OCI-LY7 (cell line): ENCODE data around the gene ACSS2. TPM values are rescaled to one million over a fixed set of nuclear protein-coding genes. Genes with fewer than 3 reads are reported as not detected.
"Not testable (repeated sequence)": the region's sequence is repeated elsewhere in the genome, so short reads cannot be mapped to it uniquely, and the experiment has no call there.

Experiments
- BruUV-seq: library from RNA; stranded (reverse); fragments of 400-500 nt; replicated peaks from 2 replicates; lab custom pipeline; 2021; lab: Mats Ljungman, UMichigan
- CTCF ChIA-PET: fragments of 300-600 bp; sonication (Branson Sonifier 250); formaldehyde crosslinking; loops from one replicate; lab custom pipeline; 2022; ENCODE audit warnings: antibody characterized with exemption; ENCODE audit not compliant: unreplicated experiment; lab: Charles Lee
- POLR2A ChIA-PET: fragments of 300-600 bp; sonication (Branson Sonifier 250); formaldehyde crosslinking; loops from one replicate; lab custom pipeline; 2022; ENCODE audit warnings: antibody characterized with exemption; lab: Charles Lee
- DNase-seq: peaks from one replicate; pipeline ENCODE4 v3.0.0-alpha.2; 2015; ENCODE audit warnings: low spot score
- H2AFZ ChIP-seq: fragments of 200-600 bp; sonication (generic), shearing (Covaris generic); 2 replicates; pipeline ENCODE4 v1.6.1; 2014; ENCODE audit warnings: mild to moderate bottlenecking, antibody characterized with exemption, low read length, moderate library complexity
- H3K27ac ChIP-seq: fragments of 200-600 bp; sonication (generic); 2 replicates; pipeline ENCODE4 v1.5.1; 2014; ENCODE audit warnings: mixed run types, low read depth, mild to moderate bottlenecking, moderate library complexity, low read length, inconsistent platforms; ENCODE audit not compliant: poor library complexity, severe bottlenecking
- H3K36me3 ChIP-seq: fragments of 200-600 bp; sonication (generic); 2 replicates; pipeline ENCODE4 v1.6.1; 2014; ENCODE audit warnings: mild to moderate bottlenecking, antibody characterized with exemption, low read length, moderate library complexity, mixed read lengths; ENCODE audit not compliant: insufficient read depth
- H3K4me1 ChIP-seq: fragments of 200-600 bp; sonication (generic); 2 replicates; pipeline ENCODE4 v1.5.1; 2014; ENCODE audit warnings: mild to moderate bottlenecking, low read length; ENCODE audit not compliant: insufficient read depth, poor library complexity, severe bottlenecking
- H3K4me2 ChIP-seq: fragments of 200-600 bp; sonication (generic); 2 replicates; pipeline ENCODE4 v1.6.1; 2014; ENCODE audit warnings: mild to moderate bottlenecking, low read length
- H3K4me3 ChIP-seq: fragments of 200-600 bp; sonication (generic); 2 replicates; pipeline ENCODE4 v1.5.1; 2014; ENCODE audit warnings: mild to moderate bottlenecking, low read depth, low read length; ENCODE audit not compliant: poor library complexity, severe bottlenecking
- H3K79me2 ChIP-seq: fragments of 200-600 bp; sonication (generic); 2 replicates; pipeline ENCODE4 v1.6.1; 2016; ENCODE audit warnings: low read depth, mild to moderate bottlenecking, low read length, moderate library complexity, mixed read lengths; ENCODE audit not compliant: insufficient read depth
- H3K9me2 ChIP-seq: fragments of 200-600 bp; sonication (generic); 2 replicates; pipeline ENCODE4 v1.6.1; 2016; ENCODE audit warnings: mild to moderate bottlenecking, low read length, mixed read lengths; ENCODE audit not compliant: insufficient read depth
- H3K9me3 ChIP-seq: fragments of 200-600 bp; sonication (generic); 2 replicates; pipeline ENCODE4 v1.6.1; 2014; ENCODE audit warnings: mild to moderate bottlenecking, mixed run types, low read length, mixed read lengths
- H4K20me1 ChIP-seq: fragments of 200-600 bp; sonication (generic); 2 replicates; pipeline ENCODE4 v1.6.1; 2014; ENCODE audit warnings: mild to moderate bottlenecking, antibody characterized with exemption, low read length, moderate library complexity, mixed read lengths; ENCODE audit not compliant: insufficient read depth
- CTCF ChIP-seq: fragments of 200-600 bp; sonication (generic); conservative IDR thresholded peaks from 2 replicates; pipeline ENCODE4 v1.5.1; 2014; ENCODE audit warnings: mild to moderate bottlenecking, antibody characterized with exemption, low read length, moderate library complexity, mixed read lengths
- EZH2phosphoT487 ChIP-seq: fragments of 200-600 bp; sonication (generic); IDR thresholded peaks from 2 replicates; pipeline ENCODE4 v1.6.1; 2018; ENCODE audit warnings: low read depth, borderline replicate concordance, mild to moderate bottlenecking, mixed run types, antibody characterized with exemption, low read length, moderate library complexity, mixed read lengths
- intact Hi-C: fragments of 100-400 bp; cut with micrococcal nuclease; formaldehyde crosslinking; loops from one replicate; pipeline ENCODE4 v1.10.0; 2022; ENCODE audit not compliant: unreplicated experiment
- total RNA-seq, 2 experiments: library from RNA; depleted of rRNA in 1 of 2; stranded (reverse); fragments of >200 nt in 1 of 2; shearing (Covaris generic) in 1 of 2; gene quantifications; 2 replicates each; pipeline ENCODE4 v1.2.3, GENCODE V29; 2014 to 2022

Gene ACSS2
- total RNA-seq, 2 experiments from 2014 or later, result 18.2 to 21.4 TPM

- H3K9me3 ChIP-seq, result no peaks in the 10 kb centered on the region
- H4K20me1 ChIP-seq, result no peaks in the 10 kb centered on the region
- H2AFZ ChIP-seq, result peak overlapping the region; percentile 71; the same call in 1 of the 2 replicates
- peak; percentile 91 for DNase-seq
- peaks cover 43% of the 10 kb centered on the region for H3K4me1 ChIP-seq
- CTCF ChIA-PET, result interaction anchor here (0.6 to 2.3 kb wide), 5 partner anchors 75 to 882 kb away, joined by 3 to 14 read pairs (median 4); partner anchors contain the start of genes GSS and MYH7B
- TF ChIP-seq EZH2phosphoT487 (no peak), CTCF (peak; percentile 47; the same call in 1 of the 2 replicates)
- peak overlapping the region; percentile 66 for H3K4me2 ChIP-seq
- no peaks in the 10 kb centered on the region for H3K36me3 ChIP-seq
- intact Hi-C loops, result loop anchor here (10.0 kb wide), 1 partner anchor 399 kb away; the partner anchor contains the start of gene MMP24OS
- H3K79me2 ChIP-seq, result no peaks in the 10 kb centered on the region
- peak overlapping the region; percentile 66 for H3K4me3 ChIP-seq
- H3K27ac ChIP-seq, result no peak overlapping the region
- H3K9me2 ChIP-seq, result no peaks in the 10 kb centered on the region
- BruUV-seq, result no TSS peak
- POLR2A ChIA-PET, result interaction anchor here (0.7 to 1.3 kb wide), 5 partner anchors 9 to 375 kb away, joined by 3 to 10 read pairs (median 4); partner anchors contain the start of genes GSS and MYH7B
These were observed 588 bp upstream of the ACSS2 start for GRCh38 chr20:34875642-34876405.

- ChIA-PET POLR2A (interaction anchor here (0.7 to 1.1 kb wide), 6 partner anchors 9 to 659 kb away, joined by 5 to 10 read pairs (median 6); no protein-coding TSS in a partner anchor), CTCF (interaction anchor here (0.6 to 1.0 kb wide), 2 partner anchors 71 to 75 kb away, joined by 3 to 4 read pairs; partner anchors contain the start of genes GSS and MYH7B)
- H3K4me1 ChIP-seq, result peaks cover 16% of the 10 kb centered on the region
- no peaks in the 10 kb centered on the region for H3K36me3 ChIP-seq
- H2AFZ ChIP-seq, result no peak overlapping the region
- no peak overlapping the region for H3K4me3 ChIP-seq
- BruUV-seq, result no TSS peak
- H3K4me2 ChIP-seq, result no peak overlapping the region
- H3K27ac ChIP-seq, result no peak overlapping the region
- H4K20me1 ChIP-seq, result no peaks in the 10 kb centered on the region
- no peak for DNase-seq
- no peaks in the 10 kb centered on the region for H3K9me2 ChIP-seq
- TF ChIP-seq CTCF (no peak), EZH2phosphoT487 (no peak)
- no peaks in the 10 kb centered on the region for H3K9me3 ChIP-seq
- intact Hi-C loops, result no loop called here
- H3K79me2 ChIP-seq, result no peaks in the 10 kb centered on the region
These were observed 3.9 kb downstream of the ACSS2 start for GRCh38 chr20:34880215-34880850.

GRCh38 chr20:34880971-34881370, 4.6 kb downstream of the ACSS2 start:
- H3K4me3 ChIP-seq, DNase-seq, CTCF ChIA-PET, BruUV-seq, H3K9me3 ChIP-seq, H3K79me2 ChIP-seq, H3K9me2 ChIP-seq, H3K27ac ChIP-seq, H4K20me1 ChIP-seq, H3K36me3 ChIP-seq, intact Hi-C loops, H2AFZ ChIP-seq, H3K4me2 ChIP-seq: not testable (repeated sequence)
- POLR2A ChIA-PET, result interaction anchor here (0.7 to 1.1 kb wide), 4 partner anchors 14 to 658 kb away, joined by 5 to 10 read pairs (median 5); no protein-coding TSS in a partner anchor
- H3K4me1 ChIP-seq, result peaks cover 15% of the 10 kb centered on the region
